PFSK-1 (cell line): Measurements from ENCODE around the gene RAB44.

Source experiments
- POLR2AphosphoS5 ChIP-seq: IDR thresholded peaks from 2 replicates; pipeline ENCODE4 v1.6.1; 2012; ENCODE audit warnings: low read depth, mild to moderate bottlenecking, control low read depth, low read length, moderate library complexity
- SIN3A ChIP-seq: IDR thresholded peaks from 2 replicates; pipeline ENCODE4 v1.6.1; 2012; ENCODE audit warnings: mild to moderate bottlenecking, low read length, moderate library complexity, borderline replicate concordance; ENCODE audit not compliant: insufficient read depth
- TF ChIP-seq, protein P1 (sequence below), 2 experiments: IDR thresholded peaks; 2 replicates each; pipeline versions ENCODE4 v1.6.1 to v1.8.0; 2011 to 2012; ENCODE audit warnings: low read depth in 2 of 2, low read length in 2 of 2, control low read depth in 1 of 2, inconsistent platforms in 1 of 2, mild to moderate bottlenecking in 1 of 2, moderate library complexity in 1 of 2; ENCODE audit not compliant: insufficient read depth in 1 of 2

DNA sequence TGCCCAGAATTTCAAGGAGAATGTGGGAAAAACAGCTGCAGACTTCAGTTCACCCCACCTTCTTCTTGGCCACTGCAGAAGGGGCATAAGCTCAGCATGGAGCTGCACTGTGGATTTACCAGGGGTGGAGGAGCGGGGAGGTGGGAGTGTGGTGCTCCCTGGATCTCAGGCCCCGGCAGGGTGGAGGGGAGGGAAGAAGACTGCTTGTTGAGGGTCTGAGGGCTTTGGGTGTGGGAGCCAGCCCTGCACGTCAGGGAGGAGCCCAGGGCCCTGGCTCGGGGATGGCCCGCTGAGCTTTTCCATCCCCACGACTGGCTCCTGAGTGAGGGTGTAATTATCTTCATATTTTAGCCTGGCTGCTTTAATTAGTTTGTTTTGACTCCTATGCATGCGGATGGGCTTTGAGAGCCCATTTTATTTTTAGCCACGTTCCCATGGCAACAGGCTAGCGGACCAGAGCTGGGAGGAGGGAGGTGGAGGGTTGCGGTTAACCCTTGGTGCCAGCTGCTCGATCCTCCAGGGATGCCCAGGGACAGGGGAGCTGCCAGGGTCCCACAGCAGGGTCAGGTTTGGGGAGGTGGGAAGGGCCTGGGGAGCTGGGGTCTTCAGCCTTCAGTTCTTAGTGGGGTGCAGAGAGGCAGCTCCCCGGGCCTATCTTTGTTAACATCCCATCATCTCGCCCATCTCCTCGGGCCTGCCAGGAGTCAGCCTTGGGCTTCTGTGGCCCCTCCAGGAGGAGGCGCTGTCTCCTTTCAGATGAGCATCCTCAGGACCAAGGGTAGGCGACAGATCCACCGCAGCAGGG is 68.2 kb downstream of the RAB44 start:
- TF ChIP-seq, protein P1, sequence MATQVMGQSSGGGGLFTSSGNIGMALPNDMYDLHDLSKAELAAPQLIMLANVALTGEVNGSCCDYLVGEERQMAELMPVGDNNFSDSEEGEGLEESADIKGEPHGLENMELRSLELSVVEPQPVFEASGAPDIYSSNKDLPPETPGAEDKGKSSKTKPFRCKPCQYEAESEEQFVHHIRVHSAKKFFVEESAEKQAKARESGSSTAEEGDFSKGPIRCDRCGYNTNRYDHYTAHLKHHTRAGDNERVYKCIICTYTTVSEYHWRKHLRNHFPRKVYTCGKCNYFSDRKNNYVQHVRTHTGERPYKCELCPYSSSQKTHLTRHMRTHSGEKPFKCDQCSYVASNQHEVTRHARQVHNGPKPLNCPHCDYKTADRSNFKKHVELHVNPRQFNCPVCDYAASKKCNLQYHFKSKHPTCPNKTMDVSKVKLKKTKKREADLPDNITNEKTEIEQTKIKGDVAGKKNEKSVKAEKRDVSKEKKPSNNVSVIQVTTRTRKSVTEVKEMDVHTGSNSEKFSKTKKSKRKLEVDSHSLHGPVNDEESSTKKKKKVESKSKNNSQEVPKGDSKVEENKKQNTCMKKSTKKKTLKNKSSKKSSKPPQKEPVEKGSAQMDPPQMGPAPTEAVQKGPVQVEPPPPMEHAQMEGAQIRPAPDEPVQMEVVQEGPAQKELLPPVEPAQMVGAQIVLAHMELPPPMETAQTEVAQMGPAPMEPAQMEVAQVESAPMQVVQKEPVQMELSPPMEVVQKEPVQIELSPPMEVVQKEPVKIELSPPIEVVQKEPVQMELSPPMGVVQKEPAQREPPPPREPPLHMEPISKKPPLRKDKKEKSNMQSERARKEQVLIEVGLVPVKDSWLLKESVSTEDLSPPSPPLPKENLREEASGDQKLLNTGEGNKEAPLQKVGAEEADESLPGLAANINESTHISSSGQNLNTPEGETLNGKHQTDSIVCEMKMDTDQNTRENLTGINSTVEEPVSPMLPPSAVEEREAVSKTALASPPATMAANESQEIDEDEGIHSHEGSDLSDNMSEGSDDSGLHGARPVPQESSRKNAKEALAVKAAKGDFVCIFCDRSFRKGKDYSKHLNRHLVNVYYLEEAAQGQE (IDR thresholded peaks at IDR 0.05; ENCODE audit: insufficient read depth in 1 of 2, low read depth in 2 of 2, low read length in 2 of 2): no peak
- TF ChIP-seq POLR2AphosphoS5: no peak
- TF ChIP-seq SIN3A: no peak
